PFSK-1 (cell line): ENCODE measurements around the gene IL1R2.

Source experiments
- POLR2AphosphoS5 ChIP-seq: IDR thresholded peaks from 2 replicates; pipeline ENCODE4 v1.6.1; 2012; ENCODE audit warnings: low read depth, mild to moderate bottlenecking, control low read depth, low read length, moderate library complexity
- SIN3A ChIP-seq: IDR thresholded peaks from 2 replicates; pipeline ENCODE4 v1.6.1; 2012; ENCODE audit warnings: mild to moderate bottlenecking, low read length, moderate library complexity, borderline replicate concordance; ENCODE audit not compliant: insufficient read depth
- TAF1 ChIP-seq: IDR thresholded peaks from 2 replicates; pipeline ENCODE4 v1.6.1; 2012; ENCODE audit warnings: low read length, control low read depth, borderline replicate concordance; ENCODE audit not compliant: insufficient read depth
- TF ChIP-seq, protein P1 (sequence below), 2 experiments: IDR thresholded peaks; 2 replicates each; pipeline versions ENCODE4 v1.6.1 to v1.8.0; 2011 to 2012; ENCODE audit warnings: low read depth in 2 of 2, low read length in 2 of 2, control low read depth in 1 of 2, inconsistent platforms in 1 of 2, mild to moderate bottlenecking in 1 of 2, moderate library complexity in 1 of 2; ENCODE audit not compliant: insufficient read depth in 1 of 2

GRCh38 chr2:102028470-102028869, 36.7 kb downstream of the IL1R2 start:
- TF ChIP-seq, protein P1, sequence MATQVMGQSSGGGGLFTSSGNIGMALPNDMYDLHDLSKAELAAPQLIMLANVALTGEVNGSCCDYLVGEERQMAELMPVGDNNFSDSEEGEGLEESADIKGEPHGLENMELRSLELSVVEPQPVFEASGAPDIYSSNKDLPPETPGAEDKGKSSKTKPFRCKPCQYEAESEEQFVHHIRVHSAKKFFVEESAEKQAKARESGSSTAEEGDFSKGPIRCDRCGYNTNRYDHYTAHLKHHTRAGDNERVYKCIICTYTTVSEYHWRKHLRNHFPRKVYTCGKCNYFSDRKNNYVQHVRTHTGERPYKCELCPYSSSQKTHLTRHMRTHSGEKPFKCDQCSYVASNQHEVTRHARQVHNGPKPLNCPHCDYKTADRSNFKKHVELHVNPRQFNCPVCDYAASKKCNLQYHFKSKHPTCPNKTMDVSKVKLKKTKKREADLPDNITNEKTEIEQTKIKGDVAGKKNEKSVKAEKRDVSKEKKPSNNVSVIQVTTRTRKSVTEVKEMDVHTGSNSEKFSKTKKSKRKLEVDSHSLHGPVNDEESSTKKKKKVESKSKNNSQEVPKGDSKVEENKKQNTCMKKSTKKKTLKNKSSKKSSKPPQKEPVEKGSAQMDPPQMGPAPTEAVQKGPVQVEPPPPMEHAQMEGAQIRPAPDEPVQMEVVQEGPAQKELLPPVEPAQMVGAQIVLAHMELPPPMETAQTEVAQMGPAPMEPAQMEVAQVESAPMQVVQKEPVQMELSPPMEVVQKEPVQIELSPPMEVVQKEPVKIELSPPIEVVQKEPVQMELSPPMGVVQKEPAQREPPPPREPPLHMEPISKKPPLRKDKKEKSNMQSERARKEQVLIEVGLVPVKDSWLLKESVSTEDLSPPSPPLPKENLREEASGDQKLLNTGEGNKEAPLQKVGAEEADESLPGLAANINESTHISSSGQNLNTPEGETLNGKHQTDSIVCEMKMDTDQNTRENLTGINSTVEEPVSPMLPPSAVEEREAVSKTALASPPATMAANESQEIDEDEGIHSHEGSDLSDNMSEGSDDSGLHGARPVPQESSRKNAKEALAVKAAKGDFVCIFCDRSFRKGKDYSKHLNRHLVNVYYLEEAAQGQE (IDR thresholded peaks at IDR 0.05; ENCODE audit: insufficient read depth in 1 of 2, low read depth in 2 of 2, low read length in 2 of 2): no peak
- no peak for TF ChIP-seq POLR2AphosphoS5
- TF ChIP-seq TAF1: no peak
- TF ChIP-seq SIN3A: no peak
